ENCODE results near the gene ERAS. TPM values are rescaled to one million over a fixed set of nuclear protein-coding genes. Genes with fewer than 3 reads are reported as not detected.
"Not testable (repeated sequence)": the region's sequence is repeated elsewhere in the genome, so short reads cannot be mapped to it uniquely, and the experiment has no call there.

The ERAS gene
- polyA plus RNA-seq, 1 of the 3 experiments (the other 2 are of a cell fraction) = 0.03 TPM

DNA sequence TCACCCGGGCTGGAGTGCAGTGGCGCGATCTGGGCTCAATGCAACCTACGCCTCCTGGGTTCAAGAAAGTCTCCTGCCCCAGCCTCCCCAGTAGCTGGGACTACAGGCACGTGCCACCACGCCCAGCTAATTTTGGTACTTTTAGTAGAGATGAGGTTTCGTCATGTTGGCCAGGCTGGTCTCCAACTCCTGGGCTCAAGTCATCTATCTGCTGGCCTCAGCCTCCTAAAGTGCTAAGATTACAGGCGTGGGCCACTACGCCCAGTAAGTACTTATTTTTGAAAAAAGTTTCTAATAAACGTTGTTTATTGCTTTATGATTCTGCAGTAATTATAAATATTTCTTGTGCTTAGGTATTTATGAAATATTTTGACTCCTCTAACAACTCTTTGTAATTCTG lies 13.4 kb downstream of the ERAS start:
- CTCF ChIA-PET = no interaction called here
- Histone ChIP-seq H3K27me3 (ENCODE audit: insufficient read depth) (peaks cover 9% of the 10 kb centered on the region), H3K9me3 (no peaks in the 10 kb centered on the region), H3F3A (replicated peaks; ENCODE audit: insufficient read depth) (no peaks in the 10 kb centered on the region), H2AFZ (ENCODE audit: low read depth) (no peak overlapping the region), H3K9ac (no peak overlapping the region), H3K4me3 (ENCODE audit: low read depth in 2 of 2, low read length in 1 of 2) (no peak overlapping the region), H4K20me1 (ENCODE audit: insufficient read depth) (no peaks in the 10 kb centered on the region), H3K27ac (ENCODE audit: low read depth in 2 of 2, low read length in 1 of 2) (no peak overlapping the region), H3K4me2 (no peak overlapping the region), H3K4me1 (ENCODE audit: control insufficient read depth in 1 of 2, insufficient read depth in 2 of 2, low read depth in 1 of 2, low read length in 1 of 2) (no peaks in the 10 kb centered on the region; a peak in 1 of 4 replicates), H3K9me2 (no peaks in the 10 kb centered on the region), H3K79me2 (ENCODE audit: insufficient read depth) (no peaks in the 10 kb centered on the region), H3K36me3 (replicated peaks in 1 of 2; ENCODE audit: control insufficient read depth in 1 of 2, insufficient read depth in 2 of 2, low read length in 1 of 2) (no peaks in the 10 kb centered on the region)
- POLR2A ChIA-PET = no interaction called here
- TF ChIP-seq TAF1 (IDR thresholded peaks at IDR 0.05; ENCODE audit: borderline replicate concordance, low read depth, low read length) = no peak
- TF ChIP-seq FOXJ3 (CRISPR knock-in tag; IDR thresholded peaks at IDR 0.05) = no peak
- no peak for DNase-seq
- 55% methylated on average over 10 of the region's 10 CpGs for WGBS (ENCODE audit: low lambda C conversion rate)

DNA sequence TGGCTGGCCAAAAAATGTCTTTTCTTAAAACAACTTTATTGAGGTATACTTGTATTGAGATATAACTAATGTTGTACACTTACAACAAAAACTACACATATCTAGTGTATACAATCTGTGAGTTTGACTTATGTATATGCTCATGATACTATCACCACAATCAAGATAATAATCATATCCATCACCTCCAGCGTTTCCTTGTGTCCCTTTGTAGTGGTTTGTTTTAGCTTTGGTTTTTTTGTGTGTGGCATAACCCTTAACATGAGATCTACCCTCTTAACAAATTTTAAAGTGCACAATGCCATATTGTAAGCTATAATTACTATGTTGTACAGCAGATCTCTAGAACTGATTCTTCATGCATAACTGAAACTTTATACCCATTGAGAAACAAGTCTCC lies 22.5 kb downstream of the ERAS start:
- H3K36me3 ChIP-seq (replicated peaks in 1 of 2; ENCODE audit: control insufficient read depth in 1 of 2, insufficient read depth in 2 of 2, low read length in 1 of 2) = no peaks in the 10 kb centered on the region
- POLR2A ChIA-PET = no interaction called here

DNA sequence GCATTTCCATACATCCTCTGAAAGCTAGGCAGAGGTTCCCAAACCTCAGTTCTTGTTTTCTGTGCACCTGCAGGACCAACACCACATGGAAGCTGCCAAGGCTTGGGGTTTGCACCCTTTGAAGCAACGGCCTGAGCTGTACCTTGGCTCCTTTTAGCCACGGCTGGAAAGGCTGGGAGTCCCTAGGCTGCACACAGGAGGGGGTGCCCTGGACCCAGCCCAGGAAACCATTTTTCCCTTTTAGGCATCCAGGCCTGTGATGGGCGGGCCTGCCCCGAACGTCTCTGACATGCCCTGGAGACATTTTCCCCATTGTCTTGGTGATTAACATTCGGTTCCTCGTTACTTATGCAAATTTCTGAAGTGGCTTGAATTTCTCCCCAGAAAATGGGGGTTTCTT lies 26.5 kb downstream of the ERAS start:
- no peak for DNase-seq
- ChIA-PET POLR2A (no interaction called here), CTCF (no interaction called here)
- TF ChIP-seq TEAD4 (IDR thresholded peaks at IDR 0.05; ENCODE audit: borderline replicate concordance, insufficient read depth) (no peak), RAD21 (IDR thresholded peaks at IDR 0.05; ENCODE audit: low read length) (no peak), ELF1 (IDR thresholded peaks at IDR 0.05) (no peak), FOXJ3 (CRISPR knock-in tag; IDR thresholded peaks at IDR 0.05) (no peak), EZH2phosphoT487 (IDR thresholded peaks at IDR 0.05; ENCODE audit: borderline replicate concordance, low read depth) (no peak)
- TF ChIP-seq, protein P1, sequence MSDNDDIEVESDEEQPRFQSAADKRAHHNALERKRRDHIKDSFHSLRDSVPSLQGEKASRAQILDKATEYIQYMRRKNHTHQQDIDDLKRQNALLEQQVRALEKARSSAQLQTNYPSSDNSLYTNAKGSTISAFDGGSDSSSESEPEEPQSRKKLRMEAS (IDR thresholded peaks at IDR 0.05; ENCODE audit: low read depth) = no peak
- Histone ChIP-seq H3K9ac (no peak overlapping the region), H3K27ac (ENCODE audit: low read depth in 2 of 2, low read length in 1 of 2) (no peak overlapping the region), H3F3A (replicated peaks; ENCODE audit: insufficient read depth) (no peaks in the 10 kb centered on the region), H3K9me2 (no peaks in the 10 kb centered on the region), H3K4me2 (no peak overlapping the region), H3K36me3 (replicated peaks in 1 of 2; ENCODE audit: control insufficient read depth in 1 of 2, insufficient read depth in 2 of 2, low read length in 1 of 2) (no peaks in the 10 kb centered on the region), H3K4me1 (ENCODE audit: control insufficient read depth in 1 of 2, insufficient read depth in 2 of 2, low read depth in 1 of 2, low read length in 1 of 2) (no peaks in the 10 kb centered on the region), H3K9me3 (no peaks in the 10 kb centered on the region), H2AFZ (ENCODE audit: low read depth) (no peak overlapping the region), H3K4me3 (ENCODE audit: low read depth in 2 of 2, low read length in 1 of 2) (no peak overlapping the region), H3K27me3 (ENCODE audit: insufficient read depth) (peaks cover 51% of the 10 kb centered on the region; the same call in 1 of the 2 replicates), H4K20me1 (ENCODE audit: insufficient read depth) (no peaks in the 10 kb centered on the region), H3K79me2 (ENCODE audit: insufficient read depth) (no peaks in the 10 kb centered on the region)
- 29% methylated on average over 5 of the region's 7 CpGs for WGBS (ENCODE audit: low lambda C conversion rate)

More for the DNA sequence above, 22.5 kb downstream of the ERAS start:
- DNase-seq = no peak
- Histone ChIP-seq H4K20me1 (ENCODE audit: insufficient read depth) (no peaks in the 10 kb centered on the region), H3K9me3 (no peaks in the 10 kb centered on the region), H3K9me2 (no peaks in the 10 kb centered on the region), H3K27ac (ENCODE audit: low read depth in 2 of 2, low read length in 1 of 2) (no peak overlapping the region), H3K9ac (no peak overlapping the region), H3K4me3 (ENCODE audit: low read depth in 2 of 2, low read length in 1 of 2) (no peak overlapping the region), H3K27me3 (ENCODE audit: insufficient read depth) (peaks cover 36% of the 10 kb centered on the region; the same call in 1 of the 2 replicates), H3K79me2 (ENCODE audit: insufficient read depth) (no peaks in the 10 kb centered on the region), H3K4me1 (ENCODE audit: control insufficient read depth in 1 of 2, insufficient read depth in 2 of 2, low read depth in 1 of 2, low read length in 1 of 2) (no peaks in the 10 kb centered on the region), H3F3A (replicated peaks; ENCODE audit: insufficient read depth) (no peaks in the 10 kb centered on the region), H3K4me2 (no peak overlapping the region), H2AFZ (ENCODE audit: low read depth) (no peak overlapping the region)
- TF ChIP-seq, protein P2, sequence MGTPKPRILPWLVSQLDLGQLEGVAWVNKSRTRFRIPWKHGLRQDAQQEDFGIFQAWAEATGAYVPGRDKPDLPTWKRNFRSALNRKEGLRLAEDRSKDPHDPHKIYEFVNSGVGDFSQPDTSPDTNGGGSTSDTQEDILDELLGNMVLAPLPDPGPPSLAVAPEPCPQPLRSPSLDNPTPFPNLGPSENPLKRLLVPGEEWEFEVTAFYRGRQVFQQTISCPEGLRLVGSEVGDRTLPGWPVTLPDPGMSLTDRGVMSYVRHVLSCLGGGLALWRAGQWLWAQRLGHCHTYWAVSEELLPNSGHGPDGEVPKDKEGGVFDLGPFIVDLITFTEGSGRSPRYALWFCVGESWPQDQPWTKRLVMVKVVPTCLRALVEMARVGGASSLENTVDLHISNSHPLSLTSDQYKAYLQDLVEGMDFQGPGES (IDR thresholded peaks at IDR 0.05; ENCODE audit: low read depth, low read length) = no peak
- no peak for TF ChIP-seq TEAD4 (IDR thresholded peaks at IDR 0.05; ENCODE audit: borderline replicate concordance, insufficient read depth)
- TF ChIP-seq RXRA (IDR thresholded peaks at IDR 0.05; ENCODE audit: borderline replicate concordance, low read depth) = no peak
- 11% methylated on average over 1 of the region's 1 CpG for WGBS (ENCODE audit: low lambda C conversion rate)
- CTCF ChIA-PET = no interaction called here

DNA sequence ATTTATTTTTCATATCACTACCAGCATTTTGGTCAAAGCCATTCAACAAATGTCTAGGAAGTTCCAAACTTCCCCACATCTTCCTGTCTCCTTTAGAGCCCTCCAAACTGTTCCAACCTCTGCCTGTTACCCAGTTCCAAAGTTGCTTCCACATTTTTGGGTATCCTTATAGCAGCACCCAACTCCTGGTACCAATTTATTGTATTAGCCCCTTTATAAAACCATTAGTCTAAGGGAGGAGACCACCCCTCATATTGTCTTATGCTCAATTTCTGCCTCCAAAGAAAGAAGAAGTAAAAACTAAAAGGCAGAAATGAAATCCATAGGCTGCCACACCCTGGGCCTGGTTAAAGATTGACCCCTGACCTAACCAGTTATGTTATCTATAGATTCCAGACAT lies 27.2 kb downstream of the ERAS start:
- H3K27me3 ChIP-seq (ENCODE audit: insufficient read depth) = peaks cover 50% of the 10 kb centered on the region; the same call in 1 of the 2 replicates
- H2AFZ ChIP-seq (ENCODE audit: low read depth); H3K4me1 ChIP-seq (ENCODE audit: control insufficient read depth in 1 of 2, insufficient read depth in 2 of 2, low read depth in 1 of 2, low read length in 1 of 2); H3K9ac ChIP-seq; H3K79me2 ChIP-seq (ENCODE audit: insufficient read depth); H3F3A ChIP-seq (replicated peaks; ENCODE audit: insufficient read depth); POLR2A ChIA-PET; H3K36me3 ChIP-seq (replicated peaks in 1 of 2; ENCODE audit: control insufficient read depth in 1 of 2, insufficient read depth in 2 of 2, low read length in 1 of 2); H4K20me1 ChIP-seq (ENCODE audit: insufficient read depth); H3K4me2 ChIP-seq; H3K9me2 ChIP-seq; H3K27ac ChIP-seq (ENCODE audit: low read depth in 2 of 2, low read length in 1 of 2); DNase-seq; H3K9me3 ChIP-seq; H3K4me3 ChIP-seq (ENCODE audit: low read depth in 2 of 2, low read length in 1 of 2); CTCF ChIA-PET: not testable (repeated sequence)

DNA sequence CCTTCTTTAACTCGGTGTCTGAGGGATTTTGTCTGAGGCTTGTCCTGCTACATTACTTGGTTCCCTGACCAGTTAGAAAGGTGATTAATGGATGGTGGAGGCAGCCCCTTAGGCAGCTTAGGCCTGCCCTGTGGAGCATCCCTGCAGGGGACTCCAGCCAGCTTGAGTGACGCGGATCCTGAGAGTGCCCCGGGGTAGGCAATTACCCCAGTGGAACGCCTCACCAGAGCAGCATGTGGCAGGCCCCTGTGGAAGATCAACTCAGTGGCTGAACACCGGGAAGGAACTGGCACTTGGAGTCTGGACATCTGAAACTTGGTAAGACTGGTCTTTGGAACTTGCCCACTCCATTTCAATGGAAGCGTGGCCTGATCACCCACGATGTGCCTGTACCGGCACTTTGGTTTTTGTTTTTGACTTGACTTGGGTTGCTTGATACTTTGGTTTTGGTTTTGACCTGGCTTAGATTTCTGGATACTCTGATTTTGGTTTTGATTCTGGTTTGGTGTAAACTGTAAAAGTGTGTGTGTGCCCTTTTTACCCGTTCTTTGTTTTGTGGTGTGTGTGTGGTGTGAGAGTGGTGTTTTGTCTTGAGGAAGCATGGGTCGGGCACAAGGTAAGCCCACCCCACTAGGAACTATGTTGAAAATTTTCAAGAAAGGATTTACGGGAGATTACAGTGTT lies 27.9 kb downstream of the ERAS start:
- H3K4me3 ChIP-seq (ENCODE audit: low read depth in 2 of 2, low read length in 1 of 2); DNase-seq; H4K20me1 ChIP-seq (ENCODE audit: insufficient read depth); H2AFZ ChIP-seq (ENCODE audit: low read depth); H3K27ac ChIP-seq (ENCODE audit: low read depth in 2 of 2, low read length in 1 of 2); H3K36me3 ChIP-seq (replicated peaks in 1 of 2; ENCODE audit: control insufficient read depth in 1 of 2, insufficient read depth in 2 of 2, low read length in 1 of 2); H3F3A ChIP-seq (replicated peaks; ENCODE audit: insufficient read depth); H3K79me2 ChIP-seq (ENCODE audit: insufficient read depth); H3K9me3 ChIP-seq; CTCF ChIA-PET; H3K9ac ChIP-seq; POLR2A ChIA-PET; H3K4me1 ChIP-seq (ENCODE audit: control insufficient read depth in 1 of 2, insufficient read depth in 2 of 2, low read depth in 1 of 2, low read length in 1 of 2); H3K4me2 ChIP-seq; H3K9me2 ChIP-seq: not testable (repeated sequence)
- H3K27me3 ChIP-seq (ENCODE audit: insufficient read depth) = peaks cover 44% of the 10 kb centered on the region; the same call in 1 of the 2 replicates
- 37% methylated on average over 7 of the region's 12 CpGs for WGBS (ENCODE audit: low lambda C conversion rate)
